ENCODE results near the gene PTPRC.

PTPRC gene

DNA sequence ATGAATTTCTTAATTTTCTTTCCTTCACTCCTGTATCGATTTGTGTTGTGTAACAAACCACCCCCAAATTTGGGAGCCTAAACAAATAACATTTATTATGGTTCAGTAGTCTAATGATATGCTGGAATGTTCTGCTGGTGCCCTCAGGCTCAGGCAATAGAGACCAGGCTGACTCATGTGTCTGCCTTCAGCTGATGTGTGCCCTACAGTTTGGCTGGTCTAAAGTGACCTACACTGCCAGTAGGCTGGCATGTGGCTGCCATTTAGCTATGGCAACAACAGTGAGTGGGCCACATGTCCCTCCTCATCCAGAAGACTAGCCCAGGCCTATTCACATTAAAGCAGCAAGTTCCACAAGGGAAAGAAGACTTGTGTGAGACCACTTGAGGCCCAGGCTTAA is 115.8 kb downstream of the PTPRC start:
- no peak for DNase-seq (ENCODE audit: low read depth in 4 of 4, low spot score in 1 of 4)

DNA sequence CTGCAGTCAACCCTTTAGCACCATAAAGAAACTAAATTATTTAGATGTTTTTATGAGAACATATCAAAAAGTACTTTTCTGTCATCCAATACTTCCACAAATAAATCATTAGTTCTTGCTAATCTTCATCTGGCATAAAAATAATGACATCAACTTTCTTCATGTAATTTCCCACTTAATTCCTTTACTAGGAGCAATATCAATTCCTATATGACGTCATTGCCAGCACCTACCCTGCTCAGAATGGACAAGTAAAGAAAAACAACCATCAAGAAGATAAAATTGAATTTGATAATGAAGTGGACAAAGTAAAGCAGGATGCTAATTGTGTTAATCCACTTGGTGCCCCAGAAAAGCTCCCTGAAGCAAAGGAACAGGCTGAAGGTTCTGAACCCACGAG is 116.9 kb downstream of the PTPRC start:
- DNase-seq (ENCODE audit: low read depth in 4 of 4, low spot score in 1 of 4) = no peak

DNA sequence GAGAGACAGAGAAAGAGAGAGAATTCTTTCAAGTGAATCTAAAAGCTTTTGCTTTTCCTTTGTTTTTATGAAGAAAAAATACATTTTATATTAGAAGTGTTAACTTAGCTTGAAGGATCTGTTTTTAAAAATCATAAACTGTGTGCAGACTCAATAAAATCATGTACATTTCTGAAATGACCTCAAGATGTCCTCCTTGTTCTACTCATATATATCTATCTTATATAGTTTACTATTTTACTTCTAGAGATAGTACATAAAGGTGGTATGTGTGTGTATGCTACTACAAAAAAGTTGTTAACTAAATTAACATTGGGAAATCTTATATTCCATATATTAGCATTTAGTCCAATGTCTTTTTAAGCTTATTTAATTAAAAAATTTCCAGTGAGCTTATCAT is 117.6 kb downstream of the PTPRC start:
- no peak for DNase-seq (ENCODE audit: low read depth in 4 of 4, low spot score in 1 of 4)

DNA sequence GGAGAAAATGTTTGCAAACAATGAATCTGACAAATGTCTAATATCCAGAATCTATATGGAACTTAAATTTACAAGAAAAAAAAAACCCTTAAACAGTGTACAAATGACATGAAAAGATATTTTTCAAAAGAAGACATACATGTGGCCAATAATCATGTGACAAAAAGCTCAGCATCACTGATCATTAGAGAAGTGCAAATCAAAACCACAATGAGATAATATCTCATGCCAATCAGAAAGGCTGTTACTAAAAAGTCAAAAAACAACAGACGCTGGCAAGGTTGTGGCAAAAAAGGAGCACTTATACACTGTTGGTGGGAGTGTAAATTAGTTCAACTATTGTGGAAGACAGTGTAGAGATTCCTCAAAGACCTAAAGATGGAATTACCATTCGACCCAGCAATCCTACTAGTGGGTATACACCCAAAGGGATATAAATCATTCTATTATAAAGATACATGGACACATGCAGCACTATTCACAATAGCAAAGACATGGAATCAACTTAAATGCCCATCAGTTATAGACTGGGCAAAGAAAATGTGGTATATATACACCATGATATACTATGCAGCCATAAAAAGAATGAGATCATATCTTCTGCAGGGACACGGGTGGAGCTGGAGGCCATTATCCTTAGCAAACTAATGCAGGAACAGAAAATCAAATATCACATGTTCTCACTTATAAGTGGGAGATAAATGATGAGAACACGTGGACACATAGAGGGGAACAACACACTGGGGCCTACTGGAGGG is 123.2 kb downstream of the PTPRC start:
- no peak for DNase-seq (ENCODE audit: low read depth in 4 of 4, low spot score in 1 of 4)

DNA sequence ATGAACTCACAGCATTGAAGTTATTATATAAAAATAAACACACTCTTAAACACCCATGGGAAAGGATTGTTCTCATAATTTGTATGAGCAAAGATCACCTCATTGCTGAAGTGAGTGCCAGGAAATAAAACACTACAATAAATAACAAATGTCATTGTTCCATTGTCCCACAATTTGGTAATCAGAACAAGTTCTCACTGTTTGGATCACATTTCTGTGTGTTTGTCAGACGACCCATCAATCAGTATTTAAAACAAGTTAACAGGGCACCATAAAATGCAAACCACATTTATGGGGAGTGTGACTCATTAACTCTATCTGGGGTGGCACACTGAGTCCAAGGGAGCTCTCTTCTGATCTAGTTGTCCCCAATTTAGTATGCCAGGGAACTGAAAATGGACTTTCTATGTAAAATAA is 124.5 kb downstream of the PTPRC start:
- no peak for DNase-seq (ENCODE audit: low read depth in 4 of 4, low spot score in 1 of 4)

DNA sequence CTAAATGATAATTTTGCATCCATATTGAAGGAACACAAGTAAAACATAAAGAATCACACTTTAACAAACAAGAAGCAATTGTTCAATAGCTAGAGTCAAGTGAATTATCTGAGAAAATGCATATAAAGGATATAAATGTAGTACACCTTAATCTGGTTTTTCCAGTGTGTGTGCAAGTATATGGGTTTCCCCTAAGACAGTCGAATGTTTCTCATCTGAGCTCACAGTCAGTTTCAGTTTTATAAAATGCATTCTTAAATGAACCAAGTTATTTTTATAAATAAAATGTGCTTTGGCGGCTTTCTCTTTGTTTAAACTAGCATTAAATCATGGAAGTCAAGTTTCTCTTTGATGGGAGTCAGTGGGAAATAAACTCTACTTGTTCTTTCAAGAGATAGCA is 125.9 kb downstream of the PTPRC start:
- no peak for DNase-seq (ENCODE audit: low read depth in 4 of 4, low spot score in 1 of 4)

DNA sequence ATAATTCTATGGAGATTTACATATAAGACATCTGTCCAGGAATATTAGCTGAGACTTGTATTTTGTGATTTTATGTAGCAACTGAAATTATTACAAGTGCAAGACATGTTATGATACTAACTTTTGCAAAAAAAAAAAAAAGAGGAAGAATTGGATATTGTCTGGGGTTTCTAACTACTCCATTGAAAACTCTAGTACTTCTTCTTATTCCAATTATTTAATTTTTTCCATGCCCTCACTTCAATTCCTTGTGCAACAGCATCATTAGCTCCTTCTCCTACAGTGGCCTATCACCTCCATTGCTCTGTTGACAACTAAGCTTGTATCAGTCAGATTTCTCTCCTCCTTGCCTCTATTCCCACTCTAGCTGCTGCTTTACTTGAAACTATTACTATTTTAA is 126.6 kb downstream of the PTPRC start:
- DNase-seq (ENCODE audit: low read depth in 4 of 4, low spot score in 1 of 4) = no peak

DNA sequence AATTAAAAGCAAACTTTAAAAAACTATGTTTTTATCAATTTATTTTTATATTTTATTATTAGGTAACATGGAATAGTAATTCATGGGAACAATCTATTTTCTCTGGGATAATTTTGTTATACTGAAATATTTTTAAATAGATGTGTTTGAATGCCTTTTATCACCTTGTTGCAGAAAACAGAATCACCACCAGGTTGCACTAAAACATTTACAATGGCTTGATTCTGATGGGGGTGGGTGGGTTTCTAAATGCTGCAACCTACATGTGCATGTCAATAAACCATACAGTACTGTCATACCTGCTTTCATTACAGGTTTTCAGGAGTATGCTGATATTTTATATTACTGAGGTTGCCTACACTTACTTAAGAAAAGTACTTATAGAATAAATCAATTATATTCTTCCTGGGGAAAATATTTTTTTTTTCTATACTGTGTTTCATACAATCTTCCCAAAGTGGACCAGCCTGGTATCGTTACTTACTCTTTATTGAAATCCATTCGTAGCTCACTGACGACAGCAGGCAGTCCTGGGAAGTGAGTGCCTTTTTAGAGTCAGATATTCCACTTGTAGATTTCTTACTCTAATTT is 132.8 kb downstream of the PTPRC start:
- DNase-seq (ENCODE audit: low read depth in 4 of 4, low spot score in 1 of 4) = no peak

DNA sequence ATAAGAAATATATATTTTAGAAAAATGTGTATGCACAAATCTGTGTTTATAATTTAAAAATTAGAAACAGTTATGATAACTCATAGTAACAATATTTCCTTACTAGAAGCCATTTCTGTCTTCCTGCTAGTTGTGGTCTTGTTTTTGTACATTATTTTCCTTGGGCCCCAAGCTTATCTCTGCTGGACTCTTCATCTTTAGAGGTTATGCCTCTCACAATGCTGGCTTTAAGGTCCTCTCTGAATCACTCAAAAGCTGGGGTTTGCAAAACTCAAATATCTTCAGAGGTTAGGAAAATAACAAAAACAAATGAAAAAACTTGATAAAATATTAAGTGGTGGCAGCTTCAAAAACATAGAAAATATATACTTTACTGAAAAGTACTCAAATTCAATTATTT is 133.8 kb downstream of the PTPRC start:
- no peak for DNase-seq (ENCODE audit: low read depth in 4 of 4, low spot score in 1 of 4)

DNA sequence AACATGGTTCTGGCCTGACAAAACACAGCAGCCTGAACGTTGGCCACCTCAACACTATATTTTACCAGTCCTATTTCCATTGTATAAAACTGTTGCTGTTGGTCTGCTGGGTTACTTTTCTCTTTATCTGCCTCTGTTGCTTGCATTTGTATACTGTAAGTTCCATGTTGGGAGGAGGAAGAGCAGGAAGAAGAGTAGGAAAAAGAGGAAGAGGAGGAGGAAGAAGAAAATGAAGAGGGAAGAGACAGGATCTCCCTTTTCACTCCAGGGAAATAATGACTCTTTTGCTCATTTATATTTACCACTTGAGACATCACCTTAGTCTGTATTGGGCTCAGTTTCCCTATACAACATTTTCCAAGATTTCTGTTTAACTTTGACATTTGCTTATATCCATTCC is 134.2 kb downstream of the PTPRC start:
- DNase-seq (ENCODE audit: low read depth in 4 of 4, low spot score in 1 of 4) = no peak

DNA sequence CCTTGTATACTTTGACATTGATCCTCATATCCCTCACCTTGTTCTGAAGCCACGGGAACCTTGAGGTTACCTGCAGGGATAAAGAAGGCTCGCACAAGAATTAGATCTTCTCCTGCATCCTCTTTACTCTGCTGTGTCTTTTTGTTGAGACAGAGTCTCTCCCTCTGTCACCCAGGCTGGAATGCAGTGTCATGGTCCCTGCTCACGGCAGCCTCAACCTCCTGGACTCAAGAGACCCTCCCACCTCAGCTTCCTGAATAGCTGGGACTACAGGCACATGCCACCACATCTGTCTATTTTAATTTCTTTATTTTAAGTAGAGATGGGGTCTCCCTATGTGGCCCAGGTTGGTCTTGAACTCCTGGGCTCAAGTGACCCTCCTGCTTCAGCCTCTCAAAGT is 134.7 kb downstream of the PTPRC start:
- DNase-seq (ENCODE audit: low read depth in 4 of 4, low spot score in 1 of 4) = no peak

DNA sequence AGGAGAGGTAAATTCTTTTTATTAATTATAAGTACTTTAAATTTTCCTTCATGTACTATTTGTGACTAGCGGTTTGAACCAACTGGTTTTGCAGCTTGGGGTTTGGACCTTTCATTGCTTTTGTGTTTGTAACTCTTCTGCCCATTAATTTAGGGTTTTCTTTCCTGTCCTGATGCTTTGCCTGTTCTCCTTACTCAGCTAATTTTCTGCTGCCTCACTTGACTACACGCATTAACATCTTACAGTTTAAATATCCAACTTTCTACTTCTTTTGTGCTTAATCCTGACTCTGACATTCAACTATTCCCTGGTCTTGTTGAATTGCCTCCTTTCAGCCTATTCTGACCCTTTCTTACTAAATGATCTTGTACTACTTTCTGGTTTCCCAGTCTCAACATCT is 135.6 kb downstream of the PTPRC start:
- no peak for DNase-seq (ENCODE audit: low read depth in 4 of 4, low spot score in 1 of 4)

DNA sequence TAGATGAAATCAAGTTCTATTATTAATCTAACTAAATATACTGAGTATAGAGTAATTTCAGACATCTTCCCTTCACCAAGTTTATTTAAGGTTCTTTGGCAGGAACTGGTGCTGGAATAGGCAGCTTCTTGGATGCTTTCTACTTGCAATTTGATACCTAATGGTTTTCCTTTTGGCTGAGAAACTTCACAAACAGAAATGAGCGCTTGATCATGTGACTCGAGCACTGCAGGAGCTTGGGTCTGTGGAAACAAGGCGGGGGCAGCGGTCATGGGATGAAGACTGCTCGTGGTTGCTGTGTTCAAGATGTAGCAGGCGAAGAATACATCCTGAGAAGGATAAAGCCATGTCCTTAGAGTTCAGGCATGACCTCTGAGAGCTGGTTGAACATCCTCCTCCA is 136.8 kb downstream of the PTPRC start:
- no peak for DNase-seq (ENCODE audit: low read depth in 4 of 4, low spot score in 1 of 4)

DNA sequence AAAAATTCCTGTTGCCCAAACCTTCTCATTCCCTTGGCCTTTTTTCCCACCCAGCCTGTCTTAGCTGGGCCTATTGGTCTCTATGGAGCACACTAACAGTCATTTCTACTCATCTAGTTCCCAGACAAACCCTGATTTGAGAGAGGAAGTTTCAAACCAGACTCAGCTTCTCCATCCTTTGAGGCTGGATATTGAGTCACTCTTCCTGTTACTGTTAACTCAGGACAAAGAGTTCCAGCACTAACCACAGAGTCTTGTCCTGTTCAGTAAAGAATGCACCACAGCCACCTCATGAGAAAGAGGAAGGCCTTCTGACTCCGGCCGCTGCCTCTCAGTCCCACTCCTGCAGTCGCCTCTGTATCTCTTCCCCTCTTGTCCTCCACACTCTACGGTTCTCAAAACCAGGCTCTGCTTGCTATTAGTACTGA is 137.8 kb downstream of the PTPRC start:
- DNase-seq (ENCODE audit: low read depth in 4 of 4, low spot score in 1 of 4) = no peak

DNA sequence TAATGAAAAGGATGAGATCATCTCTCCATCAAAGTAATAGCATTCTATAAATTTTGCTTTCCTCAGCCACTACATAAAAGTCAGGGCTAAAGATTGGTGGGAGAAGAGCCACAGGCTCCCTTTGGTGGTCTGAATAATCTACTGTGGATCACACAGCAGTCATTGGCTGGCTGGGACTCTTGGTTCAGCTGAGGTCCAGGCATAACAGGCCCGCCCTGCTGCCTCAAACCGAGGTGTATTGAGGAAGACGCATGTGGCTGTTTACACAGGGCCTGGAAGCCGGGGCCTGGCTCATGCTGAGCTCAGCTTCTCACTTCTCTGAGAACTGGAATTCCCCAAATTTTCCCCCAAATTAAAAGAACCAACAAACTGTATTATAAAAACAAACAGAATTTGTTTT is 139.2 kb downstream of the PTPRC start:
- no peak for DNase-seq (ENCODE audit: low read depth in 4 of 4, low spot score in 1 of 4)

DNA sequence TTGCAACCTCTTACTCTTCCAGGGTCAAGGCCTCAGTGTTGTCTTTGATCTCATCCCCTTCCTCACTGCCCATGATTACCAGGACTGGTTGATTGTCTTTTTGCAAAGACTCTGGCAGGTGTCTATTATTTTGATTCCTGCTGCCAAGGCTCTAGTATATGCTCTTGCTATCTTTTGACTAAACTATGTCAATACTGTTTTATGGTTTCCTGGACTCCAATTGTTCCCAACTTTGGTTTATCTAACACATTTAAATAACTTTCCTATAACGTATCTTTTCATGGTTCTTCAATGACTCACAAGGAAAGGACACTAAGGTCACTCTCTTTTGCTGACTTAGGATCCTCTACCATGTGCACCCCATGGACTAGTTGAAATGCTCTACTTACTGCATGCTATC is 141.5 kb downstream of the PTPRC start:
- DNase-seq (ENCODE audit: low read depth in 4 of 4, low spot score in 1 of 4) = no peak

DNA sequence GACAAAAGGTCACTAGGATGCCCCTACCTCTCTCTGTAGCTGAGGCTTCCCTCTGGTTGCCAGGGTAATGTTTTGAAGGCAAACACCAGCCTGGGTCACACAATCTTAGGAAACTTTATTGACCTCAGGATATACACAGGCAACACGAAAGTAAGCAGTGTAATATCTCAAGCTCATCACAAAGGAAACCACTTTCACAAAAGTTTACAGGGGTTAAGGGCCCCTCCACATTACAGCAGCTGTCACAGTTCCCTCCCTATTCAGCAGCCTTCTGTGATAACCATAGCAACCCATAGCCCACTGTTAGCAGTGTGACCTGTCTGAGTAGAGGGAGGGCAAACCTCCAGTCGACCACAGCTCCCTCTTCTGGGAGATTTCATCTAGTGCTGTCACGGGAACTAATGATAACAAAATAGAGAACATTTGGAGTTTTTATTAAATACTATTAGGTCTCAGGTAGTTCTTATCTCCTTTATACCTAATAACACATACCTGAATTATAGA is 149.8 kb downstream of the PTPRC start:
- no peak for DNase-seq (ENCODE audit: low read depth in 4 of 4, low spot score in 1 of 4)

DNA sequence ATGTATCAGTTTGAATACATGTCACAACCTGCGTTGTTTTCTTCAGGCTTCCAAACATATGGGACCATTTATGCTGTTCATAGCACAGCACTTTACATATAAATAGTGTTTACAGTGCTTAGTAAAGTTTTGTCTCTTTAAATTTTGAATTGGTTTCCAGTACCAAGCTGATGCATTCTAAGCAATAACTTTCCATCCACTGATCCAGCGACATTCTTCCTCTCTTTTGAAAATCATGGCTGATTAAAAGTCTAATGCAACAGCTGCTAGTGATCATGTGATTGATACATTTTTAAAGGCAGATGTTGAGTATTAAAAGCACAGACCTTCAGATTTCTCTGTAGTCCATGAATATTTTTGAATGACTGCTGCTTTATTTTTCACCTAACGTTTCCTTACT is 154.9 kb downstream of the PTPRC start:
- DNase-seq (ENCODE audit: low read depth in 4 of 4, low spot score in 1 of 4) = no peak

DNA sequence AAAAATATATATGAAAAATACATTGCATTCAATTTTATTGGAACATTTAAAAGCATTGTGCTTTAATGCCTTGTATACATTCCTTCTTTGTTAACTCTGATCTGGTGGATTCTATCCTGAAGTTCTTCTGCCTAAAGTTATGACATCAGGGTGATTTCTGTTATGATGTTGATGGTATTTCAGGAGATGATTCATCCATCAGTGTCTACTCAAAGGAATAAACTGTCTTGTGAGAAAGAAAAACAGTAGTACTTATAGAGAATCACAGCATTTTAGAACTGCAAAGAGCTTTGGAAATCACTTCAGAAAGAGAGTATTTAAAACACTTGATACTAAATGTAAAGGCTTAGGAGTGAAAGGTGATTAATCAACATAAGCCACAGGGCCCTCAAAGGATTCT is 155.7 kb downstream of the PTPRC start:
- no peak for DNase-seq (ENCODE audit: low read depth in 4 of 4, low spot score in 1 of 4)

DNA sequence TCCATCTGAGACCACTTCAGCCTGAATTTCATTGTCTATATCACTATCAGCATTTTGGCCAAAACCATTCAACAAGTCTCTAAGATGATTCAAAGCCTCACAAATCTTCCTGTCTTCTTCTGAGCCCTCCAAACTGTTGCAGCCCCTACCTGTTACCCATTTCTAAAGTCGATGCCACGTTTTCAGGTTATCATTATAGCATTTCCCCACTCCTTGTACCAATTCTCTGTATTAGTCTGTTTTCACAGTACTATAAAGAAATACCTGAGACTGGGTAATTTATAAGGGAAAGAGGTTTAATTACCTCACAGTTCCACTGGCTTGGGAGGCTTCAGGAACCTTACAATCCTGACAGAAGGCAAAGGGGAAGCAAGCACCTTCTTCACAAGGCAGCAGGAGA is 158.8 kb downstream of the PTPRC start:
- DNase-seq (ENCODE audit: low read depth in 4 of 4, low spot score in 1 of 4) = no peak

DNA sequence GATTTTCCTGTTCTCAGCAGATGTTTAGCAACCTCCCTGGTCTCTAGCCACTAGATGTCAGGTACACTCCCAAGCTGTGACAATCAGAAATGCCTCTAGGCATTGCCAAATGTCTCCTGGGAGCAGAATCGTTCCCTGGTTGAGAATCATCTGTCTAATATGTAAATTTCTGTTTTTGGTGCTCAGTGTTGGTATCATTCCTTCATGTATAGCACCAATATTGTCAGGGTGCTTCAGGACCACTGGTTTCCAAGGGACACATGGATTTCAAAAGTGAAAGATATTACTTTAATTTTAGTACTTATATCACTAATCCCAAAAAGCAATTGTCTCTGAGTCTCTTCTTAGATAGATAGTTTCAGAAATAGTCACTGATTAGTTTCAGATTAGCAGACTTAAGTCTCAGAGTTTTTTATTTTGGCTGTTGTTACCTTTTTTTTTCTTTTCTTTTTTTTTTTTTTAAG is 160.1 kb downstream of the PTPRC start:
- DNase-seq (ENCODE audit: low read depth in 4 of 4, low spot score in 1 of 4) = no peak

DNA sequence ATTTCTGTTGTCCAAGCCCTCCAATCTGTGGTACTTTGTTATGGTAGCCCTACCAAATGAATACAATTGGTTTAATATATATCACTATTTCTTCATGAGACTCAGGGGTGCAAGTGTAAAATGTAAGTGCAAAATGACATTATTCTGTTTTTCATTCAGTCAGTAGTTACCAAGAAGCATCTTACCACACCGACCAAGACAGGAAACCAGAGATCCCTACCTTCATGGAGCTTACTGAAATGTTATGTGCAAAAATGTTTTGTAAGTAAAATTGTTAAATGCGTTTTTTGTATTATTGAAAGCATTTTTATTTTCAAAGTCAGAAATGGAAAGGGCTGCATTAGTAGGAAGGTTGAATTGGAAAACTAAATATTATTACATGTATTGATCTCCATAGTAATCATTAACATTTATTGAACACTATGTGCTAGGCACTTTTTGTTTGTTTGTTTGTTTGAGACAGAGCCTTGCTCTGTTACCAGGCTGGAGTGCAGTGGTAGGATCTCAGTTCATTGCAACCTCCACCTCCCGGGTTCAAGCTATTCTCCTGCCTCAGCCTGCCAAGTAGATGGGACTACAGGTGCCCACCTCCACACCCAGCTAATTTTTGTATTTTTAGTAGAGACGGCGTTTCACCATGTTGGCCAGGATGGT is 166.8 kb downstream of the PTPRC start:
- no peak for DNase-seq (ENCODE audit: low read depth in 4 of 4, low spot score in 1 of 4)

Measured in stimulated activated CD4-positive, alpha-beta T cell treated with anti-CD3 and anti-CD28 coated beads, Interleukin-1b, Interleukin-23, amount 100 ng/mL, for 24 hours (primary cell).